ENCODE data around the gene IKZF4.
"Not testable (repeated sequence)": the region's sequence is repeated elsewhere in the genome, so short reads cannot be mapped to it uniquely, and the experiment has no call there.

IKZF4 gene

GRCh38 chr12:56020423-56021184 is at the start of gene IKZF4:
Gene IKZF4 (plus strand): TSS chr12:56021043. CDS start chr12:56021494, 451 bp downstream.
- no peak for DNase-seq (ENCODE audit: low spot score)

- DNase-seq (ENCODE audit: low spot score) = peak; percentile 57
Observed at GRCh38 chr12:55972042-55972441, 48.8 kb upstream of the IKZF4 start.

- no peak for DNase-seq (ENCODE audit: low spot score)
Observed at GRCh38 chr12:55972456-55972855, 48.4 kb upstream of the IKZF4 start.

- DNase-seq (ENCODE audit: low spot score) = peak; percentile 55
Observed at GRCh38 chr12:55972911-55973598, 47.8 kb upstream of the IKZF4 start.

GRCh38 chr12:55973599-55974307 is 47.1 kb upstream of the IKZF4 start, which contains the start of gene RAB5B:
Gene RAB5B (plus strand): TSS chr12:55974078. CDS start chr12:55986961, 12,883 bp downstream.
- peak; percentile 100 for DNase-seq (ENCODE audit: low spot score)

GRCh38 chr12:55974308-55974730 is 46.5 kb upstream of the IKZF4 start:
- peak; percentile 61 for DNase-seq (ENCODE audit: low spot score)

- no peak for DNase-seq (ENCODE audit: low spot score)
Observed at GRCh38 chr12:55978393-55978792, 42.5 kb upstream of the IKZF4 start.

GRCh38 chr12:55979069-55979468 is 41.8 kb upstream of the IKZF4 start:
- DNase-seq (ENCODE audit: low spot score) = no peak

GRCh38 chr12:55981882-55982281 is 39.0 kb upstream of the IKZF4 start:
- not testable (repeated sequence) for DNase-seq (ENCODE audit: low spot score)

- no peak for DNase-seq (ENCODE audit: low spot score)
Observed at GRCh38 chr12:55982319-55982936, 38.4 kb upstream of the IKZF4 start.

GRCh38 chr12:55983232-55983842 is 37.5 kb upstream of the IKZF4 start:
- DNase-seq (ENCODE audit: low spot score) = no peak

GRCh38 chr12:55984861-55985260 is 36.0 kb upstream of the IKZF4 start:
- DNase-seq (ENCODE audit: low spot score) = no peak

GRCh38 chr12:55985341-55985740 is 35.5 kb upstream of the IKZF4 start:
- no peak for DNase-seq (ENCODE audit: low spot score)

- not testable (repeated sequence) for DNase-seq (ENCODE audit: low spot score)
Observed at GRCh38 chr12:55985976-55986375, 34.9 kb upstream of the IKZF4 start.

- no peak for DNase-seq (ENCODE audit: low spot score)
Observed at GRCh38 chr12:55991110-55991509, 29.7 kb upstream of the IKZF4 start.

GRCh38 chr12:55993230-55993853 is 27.5 kb upstream of the IKZF4 start:
- no peak for DNase-seq (ENCODE audit: low spot score)

GRCh38 chr12:55995366-55995765 is 25.5 kb upstream of the IKZF4 start:
- no peak for DNase-seq (ENCODE audit: low spot score)

- DNase-seq (ENCODE audit: low spot score) = peak; percentile 83
Observed at GRCh38 chr12:55996201-55996714, 24.6 kb upstream of the IKZF4 start.

- peak; percentile 98 for DNase-seq (ENCODE audit: low spot score)
Observed at GRCh38 chr12:55996715-55997534, 23.9 kb upstream of the IKZF4 start, which contains the start of gene SUOX. Gene SUOX (plus strand): TSS chr12:55997276. CDS start chr12:56002222, 4,946 bp downstream.

GRCh38 chr12:55997535-55997859 is 23.3 kb upstream of the IKZF4 start:
- DNase-seq (ENCODE audit: low spot score) = no peak

Measured in RKO (cell line).